ENCODE results near the gene RAPGEF1. TPM values are rescaled to one million over a fixed set of nuclear protein-coding genes. Genes with fewer than 3 reads are reported as not detected.

Gene RAPGEF1
- total and polyA plus RNA-seq, 5 donors from 2014 or later, result 3.8 to 159 (median 4.6) TPM

DNA sequence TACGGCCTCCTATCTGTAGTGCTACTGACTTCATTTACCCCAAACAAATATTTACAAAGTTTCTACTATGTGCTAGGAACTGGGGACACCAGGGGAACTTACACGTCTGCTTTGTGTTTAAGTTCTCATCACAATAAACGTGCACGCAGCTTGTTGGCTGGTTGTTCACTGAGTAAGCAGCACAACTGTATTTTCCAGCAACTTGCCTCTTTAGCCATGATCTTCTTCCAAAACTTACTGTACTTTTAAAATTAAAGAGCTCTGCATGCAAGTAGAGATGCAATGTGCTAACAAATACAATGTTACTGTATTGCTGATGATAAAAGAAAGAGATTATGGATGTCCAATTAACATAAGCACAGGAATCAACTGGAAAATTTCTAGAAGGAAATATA, 62.8 kb downstream of the RAPGEF1 start:
- Histone ChIP-seq H3K36me3 (ENCODE audit: control insufficient read depth, insufficient read depth, low read length) (no peaks in the 10 kb centered on the region), H3K27ac (ENCODE audit: insufficient read depth, low read length, poor library complexity, severe bottlenecking) (peak overlapping the region; percentile 87), H3K4me3 (ENCODE audit: low read depth, low read length) (peak overlapping the region; percentile 75), H3K4me1 (ENCODE audit: control insufficient read depth, insufficient read depth, low read length, poor library complexity, severe bottlenecking) (peaks cover 65% of the 10 kb centered on the region), H3K9me3 (ENCODE audit: control insufficient read depth in 2 of 2, low read length in 2 of 2) (no peaks in the 10 kb centered on the region), H3K27me3 (ENCODE audit: control insufficient read depth, insufficient read depth, low read length) (no peaks in the 10 kb centered on the region)
- H3K27ac Mint-ChIP-seq, result peak overlapping the region; percentile 88 to 100 (median 97)
- peaks cover 25 to 97% (median 75%) of the 10 kb centered on the region in 4 donors for H3K4me1 Mint-ChIP-seq
- peak overlapping the region; percentile 64 to 78 (median 75) for H3K4me3 Mint-ChIP-seq
- peaks cover 6% of the 10 kb centered on the region for H3K36me3 Mint-ChIP-seq
- H3K27me3 Mint-ChIP-seq, result no peaks in the 10 kb centered on the region
- DNase-seq (no peak), ATAC-seq (ENCODE audit: low read depth in 2 of 2) (no peak)
- H3K9me3 Mint-ChIP-seq, result no peaks in the 10 kb centered on the region

DNA sequence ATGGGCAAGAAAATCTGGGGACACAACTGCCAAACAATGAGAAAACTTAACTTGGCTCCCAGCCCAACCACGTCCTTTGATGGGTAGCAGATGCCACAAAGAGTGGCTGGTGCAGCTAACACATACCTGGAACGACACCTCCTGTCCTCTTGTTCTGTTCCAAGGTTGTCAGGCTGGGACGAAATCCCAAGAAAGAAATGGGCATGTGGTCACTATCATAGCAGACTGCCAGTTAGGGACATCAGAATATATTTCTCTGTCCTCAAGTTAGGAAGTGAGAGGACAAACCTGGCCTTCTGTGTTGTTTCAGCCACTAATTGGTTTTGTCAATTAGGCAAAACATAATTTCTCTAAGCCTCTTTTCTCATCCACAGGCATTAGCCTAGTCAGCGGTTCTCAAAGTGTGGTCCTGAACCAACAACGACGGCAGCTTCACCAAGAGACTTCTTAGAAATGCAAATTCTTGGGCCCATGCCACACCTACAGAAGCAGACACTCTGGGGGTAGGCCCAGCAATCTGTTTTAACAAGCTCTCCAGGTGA, 63.4 kb downstream of the RAPGEF1 start:
- H3K27me3 Mint-ChIP-seq, result no peaks in the 10 kb centered on the region
- Histone ChIP-seq H3K36me3 (ENCODE audit: control insufficient read depth, insufficient read depth, low read length) (no peaks in the 10 kb centered on the region), H3K4me1 (ENCODE audit: control insufficient read depth, insufficient read depth, low read length, poor library complexity, severe bottlenecking) (peaks cover 70% of the 10 kb centered on the region), H3K27me3 (ENCODE audit: control insufficient read depth, insufficient read depth, low read length) (no peaks in the 10 kb centered on the region), H3K27ac (ENCODE audit: insufficient read depth, low read length, poor library complexity, severe bottlenecking) (peak overlapping the region; percentile 87), H3K4me3 (ENCODE audit: low read depth, low read length) (peak overlapping the region; percentile 75), H3K9me3 (ENCODE audit: control insufficient read depth in 2 of 2, low read length in 2 of 2) (no peaks in the 10 kb centered on the region)
- H3K4me1 Mint-ChIP-seq, result peaks cover 26 to 97% (median 73%) of the 10 kb centered on the region in 4 donors
- H3K27ac Mint-ChIP-seq, result peak overlapping the region; percentile 88 to 100 (median 97)
- no peak for ATAC-seq (ENCODE audit: low read depth in 2 of 2)
- no peaks in the 10 kb centered on the region for H3K9me3 Mint-ChIP-seq
- peak overlapping the region; percentile 64 to 78 (median 75) for H3K4me3 Mint-ChIP-seq
- peak; percentile 22 to 84 (median 48) for DNase-seq
- peaks cover 6% of the 10 kb centered on the region for H3K36me3 Mint-ChIP-seq

- H3K4me3 Mint-ChIP-seq, result peak overlapping the region; percentile 6 to 78 (median 75)
- ATAC-seq (ENCODE audit: low read depth in 2 of 2), result no peak
- Histone ChIP-seq H3K27ac (ENCODE audit: insufficient read depth, low read length, poor library complexity, severe bottlenecking) (peak overlapping the region; percentile 87), H3K4me1 (ENCODE audit: control insufficient read depth, insufficient read depth, low read length, poor library complexity, severe bottlenecking) (peaks cover 80% of the 10 kb centered on the region), H3K36me3 (ENCODE audit: control insufficient read depth, insufficient read depth, low read length) (no peaks in the 10 kb centered on the region), H3K4me3 (ENCODE audit: low read depth, low read length) (peak overlapping the region; percentile 75), H3K27me3 (ENCODE audit: control insufficient read depth, insufficient read depth, low read length) (no peaks in the 10 kb centered on the region), H3K9me3 (ENCODE audit: control insufficient read depth in 2 of 2, low read length in 2 of 2) (no peaks in the 10 kb centered on the region)
- peaks cover 6% of the 10 kb centered on the region for H3K36me3 Mint-ChIP-seq
- H3K9me3 Mint-ChIP-seq, result no peaks in the 10 kb centered on the region
- peak overlapping the region; percentile 78 to 88 (median 85) for H3K27ac Mint-ChIP-seq
- peaks cover 35 to 97% (median 76%) of the 10 kb centered on the region in 4 donors for H3K4me1 Mint-ChIP-seq
- DNase-seq, result no peak
- H3K27me3 Mint-ChIP-seq, result no peaks in the 10 kb centered on the region
These were observed 64.3 kb downstream of the RAPGEF1 start for GRCh38 chr9:131675437-131676022.

GRCh38 chr9:131674425-131675421, 65.2 kb downstream of the RAPGEF1 start:
- H3K9me3 Mint-ChIP-seq, result no peaks in the 10 kb centered on the region
- H3K27me3 Mint-ChIP-seq, result no peaks in the 10 kb centered on the region
- Histone ChIP-seq H3K4me3 (ENCODE audit: low read depth, low read length) (peak overlapping the region; percentile 35), H3K27ac (ENCODE audit: insufficient read depth, low read length, poor library complexity, severe bottlenecking) (peak overlapping the region; percentile 87), H3K9me3 (ENCODE audit: control insufficient read depth in 2 of 2, low read length in 2 of 2) (no peaks in the 10 kb centered on the region), H3K4me1 (ENCODE audit: control insufficient read depth, insufficient read depth, low read length, poor library complexity, severe bottlenecking) (peaks cover 87% of the 10 kb centered on the region), H3K27me3 (ENCODE audit: control insufficient read depth, insufficient read depth, low read length) (no peaks in the 10 kb centered on the region), H3K36me3 (ENCODE audit: control insufficient read depth, insufficient read depth, low read length) (no peaks in the 10 kb centered on the region)
- H3K27ac Mint-ChIP-seq, result peak overlapping the region; percentile 84 to 94 (median 88)
- DNase-seq, result no peak
- ATAC-seq (ENCODE audit: low read depth in 2 of 2), result no peak
- peak overlapping the region; percentile 56 to 90 (median 78) for H3K4me3 Mint-ChIP-seq
- peaks cover 6% of the 10 kb centered on the region for H3K36me3 Mint-ChIP-seq
- peaks cover 38 to 97% (median 75%) of the 10 kb centered on the region in 4 donors for H3K4me1 Mint-ChIP-seq

GRCh38 chr9:131673531-131673930, 66.3 kb downstream of the RAPGEF1 start:
- Histone ChIP-seq H3K9me3 (ENCODE audit: control insufficient read depth in 2 of 2, low read length in 2 of 2) (no peaks in the 10 kb centered on the region), H3K27ac (ENCODE audit: insufficient read depth, low read length, poor library complexity, severe bottlenecking) (no peak overlapping the region), H3K27me3 (ENCODE audit: control insufficient read depth, insufficient read depth, low read length) (no peaks in the 10 kb centered on the region), H3K36me3 (ENCODE audit: control insufficient read depth, insufficient read depth, low read length) (no peaks in the 10 kb centered on the region), H3K4me3 (ENCODE audit: low read depth, low read length) (peak overlapping the region; percentile 35), H3K4me1 (ENCODE audit: control insufficient read depth, insufficient read depth, low read length, poor library complexity, severe bottlenecking) (peaks cover 87% of the 10 kb centered on the region)
- no peaks in the 10 kb centered on the region for H3K27me3 Mint-ChIP-seq
- ATAC-seq (ENCODE audit: low read depth in 2 of 2) (no peak), DNase-seq (no peak)
- no peaks in the 10 kb centered on the region for H3K9me3 Mint-ChIP-seq
- H3K36me3 Mint-ChIP-seq, result peaks cover 3% of the 10 kb centered on the region
- peak overlapping the region in 2 of 3 donors; percentile 47 to 58 for H3K27ac Mint-ChIP-seq
- peaks cover 43 to 97% (median 75%) of the 10 kb centered on the region in 4 donors for H3K4me1 Mint-ChIP-seq
- H3K4me3 Mint-ChIP-seq, result peak overlapping the region; percentile 7 to 89 (median 70)

DNA sequence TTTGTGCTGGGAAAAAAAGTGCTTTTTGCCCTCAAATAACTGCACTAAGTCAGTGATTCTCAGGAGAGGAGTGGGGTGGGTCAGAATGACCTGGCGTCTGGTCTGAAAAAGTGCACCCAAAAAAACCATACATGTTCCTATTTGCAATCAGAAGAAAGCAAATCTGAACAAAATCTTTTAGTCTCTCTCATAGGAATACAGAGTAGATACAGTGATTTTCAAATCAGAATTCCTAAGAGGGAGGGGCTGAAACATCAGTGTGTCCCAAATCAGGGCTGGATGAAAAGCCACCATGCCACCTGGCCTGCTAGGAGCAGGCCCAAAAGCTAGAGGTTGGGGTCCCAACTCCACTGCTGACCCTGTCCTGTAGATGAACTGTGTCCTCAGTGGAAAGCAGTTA, 66.8 kb downstream of the RAPGEF1 start:
- Histone ChIP-seq H3K27ac (ENCODE audit: insufficient read depth, low read length, poor library complexity, severe bottlenecking) (no peak overlapping the region), H3K4me3 (ENCODE audit: low read depth, low read length) (peak overlapping the region; percentile 35), H3K27me3 (ENCODE audit: control insufficient read depth, insufficient read depth, low read length) (no peaks in the 10 kb centered on the region), H3K36me3 (ENCODE audit: control insufficient read depth, insufficient read depth, low read length) (no peaks in the 10 kb centered on the region), H3K4me1 (ENCODE audit: control insufficient read depth, insufficient read depth, low read length, poor library complexity, severe bottlenecking) (peaks cover 87% of the 10 kb centered on the region), H3K9me3 (ENCODE audit: control insufficient read depth in 2 of 2, low read length in 2 of 2) (no peaks in the 10 kb centered on the region)
- Mint-ChIP-seq H3K4me1 (peaks cover 41 to 96% (median 74%) of the 10 kb centered on the region in 4 donors), H3K9me3 (no peaks in the 10 kb centered on the region), H3K4me3 (peak overlapping the region in 2 of 4 donors; percentile 34 to 64), H3K27me3 (no peaks in the 10 kb centered on the region), H3K27ac (peak overlapping the region; percentile 58 to 79 (median 70)), H3K36me3 (peaks cover 3% of the 10 kb centered on the region)
- DNase-seq (no peak), ATAC-seq (ENCODE audit: low read depth in 2 of 2) (no peak)

DNA sequence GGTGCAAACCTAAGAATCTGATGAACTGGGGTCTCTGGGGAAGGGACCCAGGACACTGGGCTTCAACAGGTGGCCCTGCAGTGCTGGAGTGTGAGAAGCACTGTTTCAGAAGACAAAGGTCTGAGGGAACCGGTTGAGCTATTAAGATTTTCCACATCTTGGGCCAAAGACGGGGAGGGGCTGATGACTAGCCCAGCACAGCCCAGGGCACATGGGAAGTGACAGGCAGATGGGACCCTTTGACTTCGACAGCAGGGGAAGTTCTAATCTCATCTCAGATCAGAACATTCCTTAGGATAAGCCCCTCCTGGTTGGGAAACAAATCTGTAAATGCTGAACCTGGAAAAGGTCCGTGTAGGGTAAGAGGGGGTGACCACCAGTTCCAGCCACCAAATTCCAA, 67.4 kb downstream of the RAPGEF1 start:
- no peaks in the 10 kb centered on the region for H3K9me3 ChIP-seq (ENCODE audit: control insufficient read depth in 2 of 2, low read length in 2 of 2)
- H3K36me3 ChIP-seq (ENCODE audit: control insufficient read depth, insufficient read depth, low read length), result no peaks in the 10 kb centered on the region
- H3K36me3 Mint-ChIP-seq, result peaks cover 3% of the 10 kb centered on the region
- H3K4me3 ChIP-seq (ENCODE audit: low read depth, low read length), result no peak overlapping the region
- no peak for DNase-seq
- peaks cover 87% of the 10 kb centered on the region for H3K4me1 ChIP-seq (ENCODE audit: control insufficient read depth, insufficient read depth, low read length, poor library complexity, severe bottlenecking)
- no peaks in the 10 kb centered on the region for H3K27me3 Mint-ChIP-seq
- H3K27ac Mint-ChIP-seq, result peak overlapping the region in 2 of 3 donors; percentile 48 to 79
- no peaks in the 10 kb centered on the region for H3K9me3 Mint-ChIP-seq
- H3K27ac ChIP-seq (ENCODE audit: insufficient read depth, low read length, poor library complexity, severe bottlenecking), result no peak overlapping the region
- H3K27me3 ChIP-seq (ENCODE audit: control insufficient read depth, insufficient read depth, low read length), result no peaks in the 10 kb centered on the region
- no peak for ATAC-seq (ENCODE audit: low read depth in 2 of 2)
- peaks cover 41 to 96% (median 74%) of the 10 kb centered on the region in 4 donors for H3K4me1 Mint-ChIP-seq
- H3K4me3 Mint-ChIP-seq, result peak overlapping the region in 3 of 4 donors; percentile 9 to 64 (median 34)
